ENCODE results near the gene HEY2.

DNA sequence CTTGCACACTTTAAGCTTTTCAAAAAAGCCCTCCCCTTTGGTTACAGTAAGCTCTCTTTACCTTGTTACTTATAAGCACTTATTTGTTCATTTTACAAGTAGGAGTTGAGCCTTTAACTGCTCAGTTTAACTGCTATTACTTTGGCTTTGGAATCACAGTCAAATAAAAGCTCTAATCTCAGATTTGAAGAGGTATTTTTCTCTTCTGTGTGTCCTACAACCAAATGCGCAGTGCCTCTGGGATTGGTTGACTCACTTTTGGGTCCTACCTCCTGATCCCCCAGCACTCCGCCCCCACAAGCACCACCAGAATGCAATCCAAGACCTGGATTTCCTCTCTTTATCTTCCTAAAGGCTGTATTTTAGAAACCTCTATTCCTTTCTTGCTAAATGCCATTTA lies 43.8 kb downstream of the HEY2 start:
- TF ChIP-seq, protein P1, sequence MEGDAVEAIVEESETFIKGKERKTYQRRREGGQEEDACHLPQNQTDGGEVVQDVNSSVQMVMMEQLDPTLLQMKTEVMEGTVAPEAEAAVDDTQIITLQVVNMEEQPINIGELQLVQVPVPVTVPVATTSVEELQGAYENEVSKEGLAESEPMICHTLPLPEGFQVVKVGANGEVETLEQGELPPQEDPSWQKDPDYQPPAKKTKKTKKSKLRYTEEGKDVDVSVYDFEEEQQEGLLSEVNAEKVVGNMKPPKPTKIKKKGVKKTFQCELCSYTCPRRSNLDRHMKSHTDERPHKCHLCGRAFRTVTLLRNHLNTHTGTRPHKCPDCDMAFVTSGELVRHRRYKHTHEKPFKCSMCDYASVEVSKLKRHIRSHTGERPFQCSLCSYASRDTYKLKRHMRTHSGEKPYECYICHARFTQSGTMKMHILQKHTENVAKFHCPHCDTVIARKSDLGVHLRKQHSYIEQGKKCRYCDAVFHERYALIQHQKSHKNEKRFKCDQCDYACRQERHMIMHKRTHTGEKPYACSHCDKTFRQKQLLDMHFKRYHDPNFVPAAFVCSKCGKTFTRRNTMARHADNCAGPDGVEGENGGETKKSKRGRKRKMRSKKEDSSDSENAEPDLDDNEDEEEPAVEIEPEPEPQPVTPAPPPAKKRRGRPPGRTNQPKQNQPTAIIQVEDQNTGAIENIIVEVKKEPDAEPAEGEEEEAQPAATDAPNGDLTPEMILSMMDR (IDR thresholded peaks at IDR 0.05): no peak
- TF ChIP-seq POLR2A (IDR thresholded peaks at IDR 0.05): no peak
- TF ChIP-seq POLR2AphosphoS5 (IDR thresholded peaks at IDR 0.05; ENCODE audit: insufficient read depth in 1 of 2, low read depth in 1 of 2): no peak
